Gastrocnemius medialis (tissue), 4 donors: Measurements from ENCODE around the gene SLC27A3. TPM values are rescaled to one million over a fixed set of nuclear protein-coding genes. Genes with fewer than 3 reads are reported as not detected.

Experiments used
- ATAC-seq, 2 donors: fragments of 150-250 bp; one replicate each; pipeline ENCODE4 v1.9.1; 2016
- DNase-seq, 2 donors: peaks; one replicate each; pipeline ENCODE4 v3.0.0-alpha.2; 2019
- H3K27ac ChIP-seq, 4 donors: fragments of 200-600 bp; sonication (generic); 1 replicate in 1 of 4; 2 replicates in 3 of 4; pipeline ENCODE4 v1.5.1; 2016 to 2018; ENCODE audit warnings: mild to moderate bottlenecking in 2 of 4, moderate library complexity in 1 of 4
- H3K27me3 ChIP-seq, 3 donors: fragments of 200-600 bp; sonication (generic) in 2 of 3; 1 replicate in 1 of 3; 2 replicates in 2 of 3; pipeline versions ENCODE4 v1.5.1 to v1.6.0; 2016 to 2019; ENCODE audit warnings: mild to moderate bottlenecking in 1 of 3, moderate library complexity in 1 of 3
- H3K36me3 ChIP-seq, 2 donors: fragments of 200-600 bp; sonication (generic) in 1 of 2; one replicate each; pipeline ENCODE4 v1.5.1; 2017 to 2018
- H3K4me1 ChIP-seq, 2 donors: fragments of 200-600 bp; sonication (generic) in 1 of 2; one replicate each; pipeline ENCODE4 v1.5.1; 2016 to 2017; ENCODE audit warnings: mild to moderate bottlenecking in 2 of 2
- H3K4me3 ChIP-seq, 4 donors: fragments of 200-600 bp; sonication (generic) in 3 of 4; 1 replicate in 1 of 4; 2 replicates in 3 of 4; pipeline ENCODE4 v1.5.1; 2016 to 2019; ENCODE audit warnings: mild to moderate bottlenecking in 2 of 4
- H3K9me3 ChIP-seq, 3 donors: fragments of 200-600 bp; sonication (generic) in 2 of 3; 1 replicate in 1 of 3; 2 replicates in 2 of 3; pipeline ENCODE4 v1.5.1; 2016 to 2019
- POLR2A ChIP-seq, 2 donors: fragments of 450-650 bp; IDR thresholded peaks; one replicate each; pipeline ENCODE4 v1.6.1; 2017; ENCODE audit warnings: antibody characterized with exemption in 2 of 2, mild to moderate bottlenecking in 2 of 2, moderate library complexity in 2 of 2
- in situ Hi-C, 4 donors: fragments of 200-750 bp; cut with MboI; loops; one replicate each; pipeline versions ENCODE4 v1.15.0 to v1.8.0; 2017; ENCODE audit warnings: low sequenced_read_pairs in 4 of 4
- intact Hi-C: fragments of 100-400 bp; cut with DNase I; formaldehyde crosslinking; loops from one replicate; pipeline ENCODE4 v1.15.1; 2023; ENCODE audit warnings: low total_unique reads
- total RNA-seq, 4 donors: library from RNA; depleted of rRNA; stranded (reverse); fragments of >200 nt; gene quantifications; one replicate each; pipeline versions ENCODE4 v1.1.0 to v1.2.3, GENCODE V29; 2016
- TF ChIP-seq, protein P1 (sequence below), 5 experiments: fragments of 450-650 bp in 3 of 5; fragments of 200-600 bp in 2 of 5; sonication (generic) in 2 of 5; IDR thresholded peaks in 4 of 5; conservative IDR thresholded peaks in 1 of 5; 1 replicate in 4 of 5; 2 replicates in 1 of 5; pipeline ENCODE4 v1.5.1; 2016 to 2019; ENCODE audit warnings: antibody characterized with exemption in 5 of 5, mild to moderate bottlenecking in 3 of 5, moderate library complexity in 3 of 5

Gene SLC27A3
- total RNA-seq, 4 donors from 2014 or later, result 2.3 to 7.9 (median 3.7) TPM

DNA sequence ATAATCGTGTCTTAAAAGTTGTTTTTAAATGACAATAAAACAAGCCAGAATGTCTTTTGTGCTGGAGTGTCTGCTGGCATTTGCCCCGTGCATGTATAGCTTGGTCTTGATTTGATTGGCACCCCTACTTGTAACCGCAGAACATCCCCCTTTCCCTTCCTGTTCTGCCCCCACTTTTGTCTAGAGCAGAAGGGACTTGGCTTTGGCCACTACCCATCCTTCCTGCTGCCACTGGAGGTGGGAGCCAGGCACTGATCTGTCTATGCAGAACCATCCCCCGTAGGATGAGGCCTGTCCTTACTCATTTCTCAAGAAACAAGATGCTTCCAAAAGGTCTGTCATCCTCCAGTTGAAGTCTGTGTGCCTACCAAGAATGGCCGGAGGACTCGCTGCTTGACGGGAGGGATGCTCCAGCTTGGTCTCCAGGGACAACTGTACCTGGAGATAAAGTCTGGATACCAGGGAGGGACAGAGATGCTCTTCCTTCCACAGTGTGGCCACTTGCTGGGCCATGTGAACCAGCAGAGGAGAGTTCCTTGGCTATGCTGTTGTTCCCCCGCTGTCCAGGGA is 1.1 kb upstream of the SLC27A3 start:
- Histone ChIP-seq H3K4me1 (peaks cover 25 to 45% of the 10 kb centered on the region in 2 donors), H3K27ac (peak overlapping the region in 3 of 4 donors; percentile 69 to 75 (median 71)), H3K9me3 (no peaks in the 10 kb centered on the region), H3K36me3 (peaks cover 0 to 31% of the 10 kb centered on the region in 2 donors), H3K4me3 (no peak overlapping the region), H3K27me3 (no peaks in the 10 kb centered on the region)
- in situ Hi-C loops (loop anchor here in 1 of 4 donors (10.0 kb wide), 1 partner anchor 99 kb away; the partner anchor contains the start of genes ILF2 and NPR1), intact Hi-C loops (no loop called here)
- TF ChIP-seq, protein P1, sequence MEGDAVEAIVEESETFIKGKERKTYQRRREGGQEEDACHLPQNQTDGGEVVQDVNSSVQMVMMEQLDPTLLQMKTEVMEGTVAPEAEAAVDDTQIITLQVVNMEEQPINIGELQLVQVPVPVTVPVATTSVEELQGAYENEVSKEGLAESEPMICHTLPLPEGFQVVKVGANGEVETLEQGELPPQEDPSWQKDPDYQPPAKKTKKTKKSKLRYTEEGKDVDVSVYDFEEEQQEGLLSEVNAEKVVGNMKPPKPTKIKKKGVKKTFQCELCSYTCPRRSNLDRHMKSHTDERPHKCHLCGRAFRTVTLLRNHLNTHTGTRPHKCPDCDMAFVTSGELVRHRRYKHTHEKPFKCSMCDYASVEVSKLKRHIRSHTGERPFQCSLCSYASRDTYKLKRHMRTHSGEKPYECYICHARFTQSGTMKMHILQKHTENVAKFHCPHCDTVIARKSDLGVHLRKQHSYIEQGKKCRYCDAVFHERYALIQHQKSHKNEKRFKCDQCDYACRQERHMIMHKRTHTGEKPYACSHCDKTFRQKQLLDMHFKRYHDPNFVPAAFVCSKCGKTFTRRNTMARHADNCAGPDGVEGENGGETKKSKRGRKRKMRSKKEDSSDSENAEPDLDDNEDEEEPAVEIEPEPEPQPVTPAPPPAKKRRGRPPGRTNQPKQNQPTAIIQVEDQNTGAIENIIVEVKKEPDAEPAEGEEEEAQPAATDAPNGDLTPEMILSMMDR (IDR thresholded peaks at IDR 0.05 in 4 of 5, conservative IDR thresholded peaks at IDR 0.05 in 1 of 5), result no peak
- no peak for TF ChIP-seq POLR2A (IDR thresholded peaks at IDR 0.05)
- ATAC-seq, result no peak
- no peak for DNase-seq

DNA sequence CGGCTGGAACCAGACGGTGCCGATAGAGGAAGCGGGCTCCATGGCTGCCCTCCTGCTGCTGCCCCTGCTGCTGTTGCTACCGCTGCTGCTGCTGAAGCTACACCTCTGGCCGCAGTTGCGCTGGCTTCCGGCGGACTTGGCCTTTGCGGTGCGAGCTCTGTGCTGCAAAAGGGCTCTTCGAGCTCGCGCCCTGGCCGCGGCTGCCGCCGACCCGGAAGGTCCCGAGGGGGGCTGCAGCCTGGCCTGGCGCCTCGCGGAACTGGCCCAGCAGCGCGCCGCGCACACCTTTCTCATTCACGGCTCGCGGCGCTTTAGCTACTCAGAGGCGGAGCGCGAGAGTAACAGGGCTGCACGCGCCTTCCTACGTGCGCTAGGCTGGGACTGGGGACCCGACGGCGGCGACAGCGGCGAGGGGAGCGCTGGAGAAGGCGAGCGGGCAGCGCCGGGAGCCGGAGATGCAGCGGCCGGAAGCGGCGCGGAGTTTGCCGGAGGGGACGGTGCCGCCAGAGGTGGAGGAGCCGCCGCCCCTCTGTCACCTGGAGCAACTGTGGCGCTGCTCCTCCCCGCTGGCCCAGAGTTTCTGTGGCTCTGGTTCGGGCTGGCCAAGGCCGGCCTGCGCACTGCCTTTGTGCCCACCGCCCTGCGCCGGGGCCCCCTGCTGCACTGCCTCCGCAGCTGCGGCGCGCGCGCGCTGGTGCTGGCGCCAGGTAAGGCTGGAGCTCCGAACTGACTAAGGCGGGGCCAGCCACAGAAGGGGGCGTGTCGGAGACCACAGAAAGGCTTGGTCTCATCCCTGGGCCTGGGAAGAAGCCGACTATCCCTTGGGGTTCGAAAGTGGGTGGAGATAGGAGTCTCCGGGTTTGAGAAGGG is 486 bp downstream of the SLC27A3 start:
- H3K27ac ChIP-seq, result peak overlapping the region; percentile 65 to 75 (median 70)
- in situ Hi-C loops, result loop anchor here in 1 of 4 donors (10.0 kb wide), 1 partner anchor 101 kb away; the partner anchor contains the start of genes ILF2 and NPR1
- H3K4me1 ChIP-seq, result peaks cover 32 to 45% of the 10 kb centered on the region in 2 donors

DNA sequence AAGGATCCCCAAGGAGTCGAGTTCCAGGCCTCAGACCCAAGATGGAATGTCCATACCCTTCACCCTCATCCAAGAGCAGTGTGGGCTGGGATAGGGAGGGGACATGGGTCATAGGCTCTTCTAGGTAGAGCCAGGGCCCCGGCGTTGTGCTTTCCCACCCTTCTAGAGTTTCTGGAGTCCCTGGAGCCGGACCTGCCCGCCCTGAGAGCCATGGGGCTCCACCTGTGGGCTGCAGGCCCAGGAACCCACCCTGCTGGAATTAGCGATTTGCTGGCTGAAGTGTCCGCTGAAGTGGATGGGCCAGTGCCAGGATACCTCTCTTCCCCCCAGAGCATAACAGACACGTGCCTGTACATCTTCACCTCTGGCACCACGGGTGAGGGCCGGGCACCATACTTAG is 1.1 kb downstream of the SLC27A3 start:
- no peak for DNase-seq
- in situ Hi-C loops, result loop anchor here in 1 of 4 donors (10.0 kb wide), 1 partner anchor 102 kb away; the partner anchor contains the start of genes ILF2 and NPR1
- TF ChIP-seq, protein P1 (IDR thresholded peaks at IDR 0.05 in 4 of 5, conservative IDR thresholded peaks at IDR 0.05 in 1 of 5), result no peak
- no peak for TF ChIP-seq POLR2A (IDR thresholded peaks at IDR 0.05)
- Histone ChIP-seq H3K4me1 (peaks cover 32 to 45% of the 10 kb centered on the region in 2 donors), H3K4me3 (peak overlapping the region; percentile 60 to 72 (median 68)), H3K9me3 (no peaks in the 10 kb centered on the region), H3K27me3 (no peaks in the 10 kb centered on the region), H3K36me3 (peaks cover 0 to 18% of the 10 kb centered on the region in 2 donors), H3K27ac (peak overlapping the region in 3 of 4 donors; percentile 69 to 75 (median 71))
- no peak for ATAC-seq
- intact Hi-C loops, result no loop called here

More for the DNA sequence above, 486 bp downstream of the SLC27A3 start:
- peaks cover 0 to 24% of the 10 kb centered on the region in 2 donors for H3K36me3 ChIP-seq
- peak overlapping the region; percentile 60 to 72 (median 68) for H3K4me3 ChIP-seq
- no peak for TF ChIP-seq POLR2A (IDR thresholded peaks at IDR 0.05)
- TF ChIP-seq, protein P1 (IDR thresholded peaks at IDR 0.05 in 4 of 5, conservative IDR thresholded peaks at IDR 0.05 in 1 of 5), result no peak
- no peak for DNase-seq
- ATAC-seq, result peak; percentile 38 to 43
- no peaks in the 10 kb centered on the region for H3K9me3 ChIP-seq
- no peaks in the 10 kb centered on the region for H3K27me3 ChIP-seq
- intact Hi-C loops, result no loop called here

DNA sequence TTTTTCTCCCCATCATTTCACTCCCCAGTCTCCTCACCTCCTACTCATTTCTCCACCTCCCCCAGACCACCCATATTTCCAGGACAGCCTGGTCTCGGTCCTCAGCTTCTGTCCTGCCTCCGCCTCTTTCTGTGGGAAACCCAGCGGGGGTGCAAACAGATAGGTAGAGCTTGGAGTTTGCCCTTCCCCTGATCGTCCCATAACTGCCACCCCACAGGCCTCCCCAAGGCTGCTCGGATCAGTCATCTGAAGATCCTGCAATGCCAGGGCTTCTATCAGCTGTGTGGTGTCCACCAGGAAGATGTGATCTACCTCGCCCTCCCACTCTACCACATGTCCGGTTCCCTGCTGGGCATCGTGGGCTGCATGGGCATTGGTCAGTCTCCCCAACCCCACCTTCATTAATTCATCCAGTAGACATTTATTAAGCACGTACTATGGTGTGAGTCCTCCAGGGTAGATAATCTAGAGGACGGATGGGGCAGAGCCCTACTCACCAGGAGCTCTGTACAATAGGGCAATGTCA is 1.7 kb downstream of the SLC27A3 start:
- Histone ChIP-seq H3K36me3 (peaks cover 0 to 13% of the 10 kb centered on the region in 2 donors), H3K4me1 (peaks cover 32 to 45% of the 10 kb centered on the region in 2 donors), H3K27me3 (no peaks in the 10 kb centered on the region), H3K4me3 (peak overlapping the region in 1 of 4 donors; percentile 60), H3K9me3 (no peaks in the 10 kb centered on the region), H3K27ac (no peak overlapping the region)
- DNase-seq (no peak), ATAC-seq (no peak)
- TF ChIP-seq, protein P1 (IDR thresholded peaks at IDR 0.05 in 4 of 5, conservative IDR thresholded peaks at IDR 0.05 in 1 of 5), result no peak
- in situ Hi-C loops (loop anchor here in 1 of 4 donors (10.0 kb wide), 1 partner anchor 102 kb away; the partner anchor contains the start of genes ILF2 and NPR1), intact Hi-C loops (no loop called here)
